ENCODE measurements around the gene BFSP1.

DNA sequence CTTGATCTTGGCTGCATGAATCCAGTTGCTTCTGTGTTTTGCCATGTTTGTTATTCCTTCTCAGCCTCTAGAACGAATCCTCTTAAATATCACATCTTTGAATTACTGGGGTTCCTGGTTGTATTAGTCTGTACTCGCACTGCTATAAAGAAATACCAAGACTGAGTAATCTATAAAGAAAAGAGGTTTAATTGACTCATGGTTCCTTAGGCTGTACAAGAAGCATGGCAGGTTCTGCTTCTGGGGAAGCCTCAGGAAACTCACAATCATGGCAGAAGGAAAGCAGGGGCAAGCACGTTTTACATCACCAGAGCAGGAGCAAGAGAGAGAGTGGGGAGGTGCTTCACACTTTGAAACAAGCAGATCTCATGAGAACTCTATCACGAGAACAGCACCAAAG, 18.0 kb upstream of the BFSP1 start:
- TF ChIP-seq, protein P1, sequence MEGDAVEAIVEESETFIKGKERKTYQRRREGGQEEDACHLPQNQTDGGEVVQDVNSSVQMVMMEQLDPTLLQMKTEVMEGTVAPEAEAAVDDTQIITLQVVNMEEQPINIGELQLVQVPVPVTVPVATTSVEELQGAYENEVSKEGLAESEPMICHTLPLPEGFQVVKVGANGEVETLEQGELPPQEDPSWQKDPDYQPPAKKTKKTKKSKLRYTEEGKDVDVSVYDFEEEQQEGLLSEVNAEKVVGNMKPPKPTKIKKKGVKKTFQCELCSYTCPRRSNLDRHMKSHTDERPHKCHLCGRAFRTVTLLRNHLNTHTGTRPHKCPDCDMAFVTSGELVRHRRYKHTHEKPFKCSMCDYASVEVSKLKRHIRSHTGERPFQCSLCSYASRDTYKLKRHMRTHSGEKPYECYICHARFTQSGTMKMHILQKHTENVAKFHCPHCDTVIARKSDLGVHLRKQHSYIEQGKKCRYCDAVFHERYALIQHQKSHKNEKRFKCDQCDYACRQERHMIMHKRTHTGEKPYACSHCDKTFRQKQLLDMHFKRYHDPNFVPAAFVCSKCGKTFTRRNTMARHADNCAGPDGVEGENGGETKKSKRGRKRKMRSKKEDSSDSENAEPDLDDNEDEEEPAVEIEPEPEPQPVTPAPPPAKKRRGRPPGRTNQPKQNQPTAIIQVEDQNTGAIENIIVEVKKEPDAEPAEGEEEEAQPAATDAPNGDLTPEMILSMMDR (IDR thresholded peaks at IDR 0.05), result no peak
- TF ChIP-seq POLR2AphosphoS5 (IDR thresholded peaks at IDR 0.05) (no peak), POLR2A (IDR thresholded peaks at IDR 0.05) (no peak)

Data from sigmoid colon (tissue), 4 donors.